Measurements from ENCODE around the gene ZC3H11A. TPM values are rescaled to one million over a fixed set of nuclear protein-coding genes. Genes with fewer than 3 reads are reported as not detected.

ZC3H11A gene
- total RNA-seq, 1 experiment from 2014 or later, result 82.6 TPM

- TF ChIP-seq REST (IDR thresholded peaks at IDR 0.05; ENCODE audit: low read depth) (no peak), EZH2phosphoT487 (IDR thresholded peaks at IDR 0.05; ENCODE audit: borderline replicate concordance) (no peak), ELF1 (IDR thresholded peaks at IDR 0.05; ENCODE audit: borderline replicate concordance, low read depth) (no peak), YY1 (IDR thresholded peaks at IDR 0.05; ENCODE audit: extremely low read depth, insufficient replicate concordance, low read depth, low read length) (peak; percentile 97)
These were observed at the start of gene ZC3H11A, which contains the start of gene ZBED6 (continued) for GRCh38 chr1:203795441-203796235.

GRCh38 chr1:203746281-203746680 lies 49.1 kb upstream of the ZC3H11A start:
- Histone ChIP-seq H3K27me3 (ENCODE audit: insufficient read depth, low read length) (no peaks in the 10 kb centered on the region), H3K4me1 (ENCODE audit: control insufficient read depth in 1 of 2, insufficient read depth in 2 of 2, low read length in 2 of 2) (peaks cover 0 to 6% of the 10 kb centered on the region in 2 experiments; a peak in 2 of 4 replicates), H3K9ac (ENCODE audit: low read length) (no peak overlapping the region), H3K9me3 (ENCODE audit: control insufficient read depth in 1 of 2, insufficient read depth in 1 of 2, low read depth in 1 of 2, low read length in 2 of 2) (no peaks in the 10 kb centered on the region), H3K9me2 (ENCODE audit: insufficient read depth) (no peaks in the 10 kb centered on the region), H3K27ac (ENCODE audit: low read depth, low read length) (no peak overlapping the region), H3K36me3 (ENCODE audit: control insufficient read depth in 1 of 2, insufficient read depth in 2 of 2, low read length in 2 of 2) (no peaks in the 10 kb centered on the region), H3K4me2 (ENCODE audit: low read length) (no peak overlapping the region), H3K79me2 (ENCODE audit: insufficient read depth, low read length) (no peaks in the 10 kb centered on the region), H2AFZ (ENCODE audit: low read depth, low read length, poor library complexity, severe bottlenecking) (no peak overlapping the region), H3K4me3 (replicated peaks in 1 of 2; ENCODE audit: low read depth in 1 of 2, low read length in 2 of 2) (no peak overlapping the region), H4K20me1 (ENCODE audit: insufficient read depth) (no peaks in the 10 kb centered on the region)
- ATAC-seq (no peak), DNase-seq (ENCODE audit: low read depth, low spot score) (no peak)
- CTCF ChIA-PET, result no interaction called here
- POLR2A ChIA-PET, result no interaction called here
- RAD21 ChIA-PET (ENCODE audit: low non-redundant PET in 1 of 2, low total read pairs in 2 of 2, uncharacterized antibody in 2 of 2, unreplicated experiment in 2 of 2), result no interaction called here
- intact Hi-C loops (cut with micrococcal nuclease), result no loop called here
- BruUV-seq (replicated peaks), result no TSS peak
- no peak for TF ChIP-seq FOSL1 (IDR thresholded peaks at IDR 0.05; ENCODE audit: low read depth)
- TF ChIP-seq ZFX (IDR thresholded peaks at IDR 0.05), result no peak
- TF ChIP-seq CEBPB (IDR thresholded peaks at IDR 0.05; ENCODE audit: low read depth), result no peak
- no peak for TF ChIP-seq CTCF (IDR thresholded peaks at IDR 0.05 in 2 of 3, conservative IDR thresholded peaks at IDR 0.05 in 1 of 3; ENCODE audit: borderline replicate concordance in 1 of 3, insufficient read depth in 1 of 3, low read depth in 2 of 3, low read length in 2 of 3)
- no peak for TF ChIP-seq SIN3A (IDR thresholded peaks at IDR 0.05; ENCODE audit: low read depth)
- TF ChIP-seq JUND (IDR thresholded peaks at IDR 0.05), result no peak
- TF ChIP-seq EZH2phosphoT487 (IDR thresholded peaks at IDR 0.05; ENCODE audit: borderline replicate concordance), result no peak
- no peak for TF ChIP-seq TCF7L2 (IDR thresholded peaks at IDR 0.05; ENCODE audit: borderline replicate concordance, extremely low read depth, insufficient read depth, insufficient read length)
- no peak for TF ChIP-seq CBX3 (IDR thresholded peaks at IDR 0.05; ENCODE audit: low read depth)
- TF ChIP-seq ZBTB33 (IDR thresholded peaks at IDR 0.05; ENCODE audit: extremely low read depth, insufficient replicate concordance, low read length), result no peak
